ENCODE data around the gene ADISSP.

The ADISSP gene

GRCh38 chr20:3753501-3754275, 13.9 kb downstream of the ADISSP start:
- DNase-seq = no peak

- peak; percentile 76 for DNase-seq
Observed at GRCh38 chr20:3753098-3753497, 14.5 kb downstream of the ADISSP start.

GRCh38 chr20:3752386-3752759, 15.2 kb downstream of the ADISSP start:
- DNase-seq = no peak

GRCh38 chr20:3751675-3752385, 15.7 kb downstream of the ADISSP start:
- no peak for DNase-seq

GRCh38 chr20:3751305-3751674, 16.3 kb downstream of the ADISSP start:
- DNase-seq = no peak

GRCh38 chr20:3749689-3750531, 17.6 kb downstream of the ADISSP start:
- DNase-seq = peak; percentile 70

- DNase-seq = no peak
Observed at GRCh38 chr20:3749087-3749688, 18.4 kb downstream of the ADISSP start.

GRCh38 chr20:3748073-3748472, 19.5 kb downstream of the ADISSP start:
- DNase-seq = no peak

GRCh38 chr20:3747471-3747870, 20.1 kb downstream of the ADISSP start:
- DNase-seq = no peak

- DNase-seq = no peak
Observed at GRCh38 chr20:3745686-3746173, 21.8 kb downstream of the ADISSP start.

GRCh38 chr20:3744806-3745685, 22.5 kb downstream of the ADISSP start:
- no peak for DNase-seq

GRCh38 chr20:3744037-3744436, 23.5 kb downstream of the ADISSP start:
- DNase-seq = no peak

- DNase-seq = no peak
Observed at GRCh38 chr20:3743251-3743650, 24.3 kb downstream of the ADISSP start.

GRCh38 chr20:3741836-3742458, 25.6 kb downstream of the ADISSP start:
- no peak for DNase-seq

- DNase-seq = no peak
Observed at GRCh38 chr20:3740615-3741301, 26.8 kb downstream of the ADISSP start.

- DNase-seq = no peak
Observed at GRCh38 chr20:3739926-3740451, 27.6 kb downstream of the ADISSP start.

- DNase-seq = no peak
Observed at GRCh38 chr20:3739054-3739925, 28.3 kb downstream of the ADISSP start.

- no peak for DNase-seq
Observed at GRCh38 chr20:3738111-3739053, 29.2 kb downstream of the ADISSP start.
